A549 (cell line): ENCODE measurements around the gene GRHL3. TPM values are rescaled to one million over a fixed set of nuclear protein-coding genes. Genes with fewer than 3 reads are reported as not detected.

Experiments used
- ATAC-seq, 2 experiments: fragments of 200-7000 bp in 1 of 2; fragments of >200 bp in 1 of 2; cut with Nextera tagmentation in 1 of 2; cut with Tn5 transposase in 1 of 2; 3 replicates each; pipeline versions ENCODE4 v1.8.0 to v1.9.1; 2018 to 2020; ENCODE audit warnings: mild to moderate bottlenecking in 1 of 2, moderate library complexity in 1 of 2
- CTCF ChIA-PET: fragments of 300-600 bp; sonication (Branson Sonifier 250); formaldehyde crosslinking; extraction: SDS; loops from one replicate; lab custom pipeline; 2021; ENCODE audit warnings: antibody characterized with exemption, inconsistent platforms; lab: Yijun Ruan, JAX
- POLR2A ChIA-PET: fragments of 350-600 bp; formaldehyde crosslinking; extraction: SDS; loops from one replicate; lab custom pipeline; 2021; ENCODE audit warnings: antibody characterized with exemption, inconsistent platforms; lab: Yijun Ruan, JAX
- DNase-seq, 2 experiments: peaks; one replicate each; pipeline versions ENCODE4 v3.0.0 to v3.0.0-alpha.2; 2011 to 2016; ENCODE audit warnings: low read depth in 1 of 2, low spot score in 1 of 2
- FAIRE-seq: peaks from 2 replicates; lab custom pipeline; 2011; peaks lifted over from hg19 to GRCh38; lab: Jason Lieb, UNC
- H3K27ac ChIP-seq, 2 experiments: fragments of >200 bp; sonication (Bioruptor Twin); formaldehyde crosslinking; 3 replicates each; pipeline ENCODE4 v1.5.1; 2016 to 2017
- H3K4me1 ChIP-seq: fragments of >200 bp; sonication (Bioruptor Twin); formaldehyde crosslinking; 3 replicates; pipeline ENCODE4 v1.6.1; 2016
- H3K4me2 ChIP-seq: fragments of >200 bp; sonication (Bioruptor Twin); formaldehyde crosslinking; 3 replicates; pipeline ENCODE4 v1.6.1; 2016
- H3K4me3 ChIP-seq: fragments of >200 bp; sonication (Bioruptor Twin); formaldehyde crosslinking; 3 replicates; pipeline ENCODE4 v1.5.1; 2016
- H3K9me3 ChIP-seq: fragments of >200 bp; sonication (Bioruptor Twin); formaldehyde crosslinking; 3 replicates; pipeline ENCODE4 v1.6.1; 2016
- BCL3 ChIP-seq: fragments of >200 bp; sonication (Bioruptor Twin); formaldehyde crosslinking; IDR thresholded peaks from 3 replicates; pipeline ENCODE4 v1.6.1; 2016
- CBX2 ChIP-seq: fragments of 200-600 bp; sonication (generic); IDR thresholded peaks from 2 replicates; pipeline ENCODE4 v1.6.1; 2016; ENCODE audit warnings: low read depth, mild to moderate bottlenecking, borderline replicate concordance
- E2F6 ChIP-seq: IDR thresholded peaks from 2 replicates; pipeline ENCODE4 v1.6.1; 2012; ENCODE audit warnings: low read depth, borderline replicate concordance
- ELK1 ChIP-seq: fragments of 150-350 bp; IDR thresholded peaks from 2 replicates; pipeline ENCODE4 v1.6.1; 2014; ENCODE audit warnings: low read depth, mild to moderate bottlenecking, low read length
- FOSB ChIP-seq: fragments of 250-450 bp; sonication (Bioruptor Pico); IDR thresholded peaks from 2 replicates; pipeline ENCODE4 v1.5.0; 2020; ENCODE audit warnings: mild to moderate bottlenecking, moderate library complexity
- FOSL2 ChIP-seq, 2 experiments: fragments of 450-650 bp in 1 of 2; fragments of >200 bp in 1 of 2; sonication (Bioruptor Twin) in 1 of 2; formaldehyde crosslinking; IDR thresholded peaks; 2 replicates each; pipeline versions ENCODE4 v1.5.0 to v1.6.1; 2016 to 2020; ENCODE audit warnings: mild to moderate bottlenecking in 1 of 2, moderate library complexity in 1 of 2
- FOXS1 ChIP-seq: fragments of 250-450 bp; sonication (Bioruptor Pico); IDR thresholded peaks from 2 replicates; pipeline ENCODE4 v1.5.0; 2020; ENCODE audit warnings: mild to moderate bottlenecking, moderate library complexity
- GATA3 ChIP-seq: IDR thresholded peaks from 2 replicates; pipeline ENCODE4 v1.6.1; 2012; ENCODE audit warnings: borderline replicate concordance
- HDAC2 ChIP-seq: fragments of 200-600 bp; sonication (generic); IDR thresholded peaks from 2 replicates; pipeline ENCODE4 v1.6.1; 2016
- HEYL ChIP-seq: fragments of 250-450 bp; sonication (Bioruptor Pico); IDR thresholded peaks from 2 replicates; pipeline ENCODE4 v1.8.0; 2021; ENCODE audit warnings: mild to moderate bottlenecking, moderate library complexity
- HOXA7 ChIP-seq: fragments of 250-450 bp; sonication (Bioruptor Pico); IDR thresholded peaks from 2 replicates; pipeline ENCODE4 v1.5.0; 2020; ENCODE audit warnings: mild to moderate bottlenecking, moderate library complexity
- HOXB13 ChIP-seq: fragments of 250-450 bp; sonication (Bioruptor Pico); IDR thresholded peaks from 2 replicates; pipeline ENCODE4 v1.5.0; 2020; ENCODE audit warnings: low read depth, mild to moderate bottlenecking, moderate library complexity
- JUN ChIP-seq, 2 experiments: fragments of >200 bp; sonication (Bioruptor Twin); formaldehyde crosslinking; IDR thresholded peaks; 2 replicates in 1 of 2; 3 replicates in 1 of 2; pipeline ENCODE4 v1.6.1; 2016 to 2017
- MAX ChIP-seq: IDR thresholded peaks from 2 replicates; pipeline ENCODE4 v1.6.1; 2012
- NPAS2 ChIP-seq: fragments of 250-450 bp; sonication (Bioruptor Pico); IDR thresholded peaks from 2 replicates; pipeline ENCODE4 v1.8.0; 2022; ENCODE audit warnings: mild to moderate bottlenecking, moderate library complexity, borderline replicate concordance
- NR3C1 ChIP-seq: fragments of >200 bp; sonication (Bioruptor Twin); formaldehyde crosslinking; IDR thresholded peaks from 3 replicates; pipeline ENCODE4 v1.6.1; 2017
- POLR2A ChIP-seq: IDR thresholded peaks from 2 replicates; pipeline ENCODE4 v1.6.1; 2012; ENCODE audit warnings: mild to moderate bottlenecking, low read length
- POLR2AphosphoS2 ChIP-seq: conservative IDR thresholded peaks from 2 replicates; pipeline ENCODE4 v1.6.1; 2012; ENCODE audit warnings: low read length, improper control_type of control experiment, inconsistent platforms
- RCOR1 ChIP-seq: fragments of 150-350 bp; IDR thresholded peaks from 2 replicates; pipeline ENCODE4 v1.6.1; 2014; ENCODE audit warnings: antibody characterized with exemption, low read length, low read depth
- RFX5 ChIP-seq: fragments of 450-650 bp; IDR thresholded peaks from 2 replicates; pipeline ENCODE4 v1.7.1; 2014; ENCODE audit warnings: antibody characterized with exemption, mild to moderate bottlenecking, moderate library complexity
- RNF2 ChIP-seq: fragments of 200-600 bp; sonication (generic); IDR thresholded peaks from 2 replicates; pipeline ENCODE4 v1.6.1; 2016; ENCODE audit warnings: low read depth, mild to moderate bottlenecking, antibody characterized with exemption, moderate library complexity, borderline replicate concordance
- SMC3 ChIP-seq: fragments of >200 bp; sonication (Bioruptor Twin); formaldehyde crosslinking; IDR thresholded peaks from 3 replicates; pipeline ENCODE4 v1.6.1; 2018; ENCODE audit warnings: inconsistent platforms
- TFCP2L1 ChIP-seq: fragments of 250-450 bp; sonication (Bioruptor Pico); IDR thresholded peaks from 2 replicates; pipeline ENCODE4 v1.5.0; 2021; ENCODE audit warnings: mild to moderate bottlenecking
- ZC3H11A ChIP-seq: fragments of 450-650 bp; IDR thresholded peaks from 2 replicates; pipeline ENCODE4 v1.6.1; 2014; ENCODE audit warnings: antibody characterized with exemption, mild to moderate bottlenecking
- ZNF302 ChIP-seq: fragments of 250-450 bp; sonication (Bioruptor Pico); IDR thresholded peaks from 2 replicates; pipeline ENCODE4 v1.9.0; 2021; ENCODE audit warnings: inconsistent platforms, mild to moderate bottlenecking, moderate library complexity
- WGBS: methylation state at CpG from one replicate; pipeline ENCODE4 v1.1.6; 2017; ENCODE audit errors: missing lambda C conversion rate; 5-methylcytosine and 5-hydroxymethylcytosine counted together
- polyA plus RNA-seq, 4 experiments: library from polyadenylated mRNA; depleted of rRNA in 3 of 4; stranded (reverse); fragments of >200 nt; fragmentation: RNase III in 1 of 4; extraction: RNeasy Plus Mini Kit Qiagen cat#74134 plus additional on column Dnase treatment in 1 of 4; gene quantifications; 2 replicates in 3 of 4; 3 replicates in 1 of 4; pipeline ENCODE4 v1.2.3, GENCODE V29; 2011 to 2017

GRHL3 gene
- polyA plus RNA-seq, 2 of the 4 experiments (the other 2 are of a cell fraction), result 0.58 to 1.6 TPM

GRCh38 chr1:24327486-24327885, 8.3 kb downstream of the GRHL3 start (continued):
- TF ChIP-seq NR3C1 (no peak), NPAS2 (CRISPR knock-in tag) (no peak), POLR2A (no peak)

- Histone ChIP-seq H3K4me2 (no peak overlapping the region), H3K9me3 (no peaks in the 10 kb centered on the region), H3K4me1 (no peaks in the 10 kb centered on the region), H3K27ac (no peak overlapping the region), H3K4me3 (no peak overlapping the region)
- DNase-seq (no peak), ATAC-seq (no peak), FAIRE-seq (no peak)
- TF ChIP-seq BCL3 (no peak), MAX (no peak), POLR2A (no peak), JUN (IDR thresholded peaks at IDR 0.05) (no peak), HOXA7 (CRISPR knock-in tag) (no peak), TFCP2L1 (no peak), E2F6 (no peak), CBX2 (no peak), POLR2AphosphoS2 (no peak)
- ChIA-PET POLR2A (no interaction called here), CTCF (interaction anchor here (0.6 kb wide), 1 partner anchor 11 kb away, joined by 4 read pairs; no protein-coding TSS in a partner anchor)
- 86% methylated on average over 2 of the region's 2 CpGs for WGBS
Observed at GRCh38 chr1:24327891-24328290, 8.7 kb downstream of the GRHL3 start.

- ATAC-seq (no peak), FAIRE-seq (no peak), DNase-seq (no peak)
- ChIA-PET POLR2A (no interaction called here), CTCF (interaction anchor here (0.6 to 0.8 kb wide), 2 partner anchors 62 to 130 kb away, joined by 3 to 5 read pairs; no protein-coding TSS in a partner anchor)
- H3K4me2 ChIP-seq, result no peak overlapping the region
- no peak overlapping the region for H3K27ac ChIP-seq
- H3K9me3 ChIP-seq, result no peaks in the 10 kb centered on the region
- TF ChIP-seq FOXS1 (no peak), RNF2 (no peak), HEYL (CRISPR knock-in tag) (no peak), HOXB13 (no peak), FOSB (CRISPR knock-in tag) (no peak), SMC3 (no peak), NPAS2 (CRISPR knock-in tag) (no peak), ELK1 (no peak), ZC3H11A (no peak), FOSL2 (IDR thresholded peaks at IDR 0.05) (no peak), FOSL2 (CRISPR knock-in tag; IDR thresholded peaks at IDR 0.05) (no peak), HDAC2 (no peak), GATA3 (no peak), NR3C1 (no peak), RCOR1 (no peak), ZNF302 (no peak), E2F6 (no peak), RFX5 (no peak)
- no peak overlapping the region for H3K4me3 ChIP-seq
- 80% methylated on average over 9 of the region's 9 CpGs for WGBS
- no peaks in the 10 kb centered on the region for H3K4me1 ChIP-seq
Observed at GRCh38 chr1:24329331-24329730, 10.2 kb downstream of the GRHL3 start.
